ENCODE data around the gene CHTF18.

CHTF18 gene

GRCh38 chr16:782258-782657 lies 6.2 kb upstream of the CHTF18 start:
- Histone ChIP-seq H3K27me3 (ENCODE audit: control insufficient read depth, low read length) (peaks cover 13% of the 10 kb centered on the region), H4K20me1 (ENCODE audit: control insufficient read depth, insufficient read depth, low read depth, low read length) (peaks cover 3% of the 10 kb centered on the region; the same call in 1 of the 2 replicates), H3K79me2 (ENCODE audit: control insufficient read depth, low read length) (peaks cover 16% of the 10 kb centered on the region), H3F3A (ENCODE audit: control insufficient read depth, insufficient read depth) (no peaks in the 10 kb centered on the region), H3K9me2 (replicated peaks; ENCODE audit: control insufficient read depth, low read length) (no peaks in the 10 kb centered on the region), H3K36me3 (ENCODE audit: control insufficient read depth, low read length) (peaks cover 26% of the 10 kb centered on the region), H3K27ac (ENCODE audit: low read depth, low read length) (no peak overlapping the region), H3K4me2 (ENCODE audit: low read length) (no peak overlapping the region), H3K9me3 (ENCODE audit: control insufficient read depth, insufficient read depth, low read length) (no peaks in the 10 kb centered on the region), H3K4me1 (ENCODE audit: control insufficient read depth, low read length) (peaks cover 7% of the 10 kb centered on the region; the same call in 1 of the 2 replicates), H3K4me3 (ENCODE audit: low read length) (no peak overlapping the region)
- TF ChIP-seq, protein P1, sequence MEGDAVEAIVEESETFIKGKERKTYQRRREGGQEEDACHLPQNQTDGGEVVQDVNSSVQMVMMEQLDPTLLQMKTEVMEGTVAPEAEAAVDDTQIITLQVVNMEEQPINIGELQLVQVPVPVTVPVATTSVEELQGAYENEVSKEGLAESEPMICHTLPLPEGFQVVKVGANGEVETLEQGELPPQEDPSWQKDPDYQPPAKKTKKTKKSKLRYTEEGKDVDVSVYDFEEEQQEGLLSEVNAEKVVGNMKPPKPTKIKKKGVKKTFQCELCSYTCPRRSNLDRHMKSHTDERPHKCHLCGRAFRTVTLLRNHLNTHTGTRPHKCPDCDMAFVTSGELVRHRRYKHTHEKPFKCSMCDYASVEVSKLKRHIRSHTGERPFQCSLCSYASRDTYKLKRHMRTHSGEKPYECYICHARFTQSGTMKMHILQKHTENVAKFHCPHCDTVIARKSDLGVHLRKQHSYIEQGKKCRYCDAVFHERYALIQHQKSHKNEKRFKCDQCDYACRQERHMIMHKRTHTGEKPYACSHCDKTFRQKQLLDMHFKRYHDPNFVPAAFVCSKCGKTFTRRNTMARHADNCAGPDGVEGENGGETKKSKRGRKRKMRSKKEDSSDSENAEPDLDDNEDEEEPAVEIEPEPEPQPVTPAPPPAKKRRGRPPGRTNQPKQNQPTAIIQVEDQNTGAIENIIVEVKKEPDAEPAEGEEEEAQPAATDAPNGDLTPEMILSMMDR (IDR thresholded peaks at IDR 0.05; ENCODE audit: low read depth, low read length, poor library complexity, severe bottlenecking): no peak
- TF ChIP-seq EZH2phosphoT487 (IDR thresholded peaks at IDR 0.05; ENCODE audit: borderline replicate concordance, low read length): no peak

GRCh38 chr16:782766-783403 lies 5.5 kb upstream of the CHTF18 start:
- H3K9me2 ChIP-seq (replicated peaks; ENCODE audit: control insufficient read depth, low read length): no peaks in the 10 kb centered on the region
- peaks cover 9% of the 10 kb centered on the region; the same call in 1 of the 2 replicates for H3K4me1 ChIP-seq (ENCODE audit: control insufficient read depth, low read length)
- no peak overlapping the region for H3K27ac ChIP-seq (ENCODE audit: low read depth, low read length)
- no peaks in the 10 kb centered on the region for H3F3A ChIP-seq (ENCODE audit: control insufficient read depth, insufficient read depth)
- H3K9me3 ChIP-seq (ENCODE audit: control insufficient read depth, insufficient read depth, low read length): no peaks in the 10 kb centered on the region
- H4K20me1 ChIP-seq (ENCODE audit: control insufficient read depth, insufficient read depth, low read depth, low read length): peaks cover 3% of the 10 kb centered on the region; the same call in 1 of the 2 replicates
- TF ChIP-seq, protein P1 (IDR thresholded peaks at IDR 0.05; ENCODE audit: low read depth, low read length, poor library complexity, severe bottlenecking): no peak
- no peak for TF ChIP-seq EZH2phosphoT487 (IDR thresholded peaks at IDR 0.05; ENCODE audit: borderline replicate concordance, low read length)
- peaks cover 22% of the 10 kb centered on the region for H3K79me2 ChIP-seq (ENCODE audit: control insufficient read depth, low read length)
- peaks cover 32% of the 10 kb centered on the region for H3K36me3 ChIP-seq (ENCODE audit: control insufficient read depth, low read length)
- H3K4me3 ChIP-seq (ENCODE audit: low read length): no peak overlapping the region
- H3K27me3 ChIP-seq (ENCODE audit: control insufficient read depth, low read length): peaks cover 9% of the 10 kb centered on the region
- no peak overlapping the region for H3K4me2 ChIP-seq (ENCODE audit: low read length)

- H3K4me1 ChIP-seq (ENCODE audit: control insufficient read depth, low read length): peaks cover 9% of the 10 kb centered on the region; the same call in 1 of the 2 replicates
- H3K27ac ChIP-seq (ENCODE audit: low read depth, low read length): no peak overlapping the region
- H3K4me3 ChIP-seq (ENCODE audit: low read length): no peak overlapping the region
- peaks cover 26% of the 10 kb centered on the region for H3K79me2 ChIP-seq (ENCODE audit: control insufficient read depth, low read length)
- H3K4me2 ChIP-seq (ENCODE audit: low read length): no peak overlapping the region
- H3F3A ChIP-seq (ENCODE audit: control insufficient read depth, insufficient read depth): no peaks in the 10 kb centered on the region
- H4K20me1 ChIP-seq (ENCODE audit: control insufficient read depth, insufficient read depth, low read depth, low read length): peaks cover 3% of the 10 kb centered on the region; the same call in 1 of the 2 replicates
- H3K36me3 ChIP-seq (ENCODE audit: control insufficient read depth, low read length): peaks cover 33% of the 10 kb centered on the region
- no peaks in the 10 kb centered on the region for H3K9me2 ChIP-seq (replicated peaks; ENCODE audit: control insufficient read depth, low read length)
- TF ChIP-seq EZH2phosphoT487 (IDR thresholded peaks at IDR 0.05; ENCODE audit: borderline replicate concordance, low read length): no peak
- TF ChIP-seq, protein P1 (IDR thresholded peaks at IDR 0.05; ENCODE audit: low read depth, low read length, poor library complexity, severe bottlenecking): no peak
- H3K27me3 ChIP-seq (ENCODE audit: control insufficient read depth, low read length): peaks cover 3% of the 10 kb centered on the region; the same call in 1 of the 2 replicates
- no peaks in the 10 kb centered on the region for H3K9me3 ChIP-seq (ENCODE audit: control insufficient read depth, insufficient read depth, low read length)
Observed at GRCh38 chr16:783404-784161, 4.8 kb upstream of the CHTF18 start.
